Dendritic cell treated with granulocyte-macrophage colony-stimulating factor and Interleukin-4, amounts not matched to agents 40 ng/mL and 50 ng/mL, for 4 days (primary cell): ENCODE measurements around the gene GPR146.

Experiments used
- H3K27ac Mint-ChIP-seq: one replicate; pipeline ENCODE4 v1.8.0; 2022; ENCODE audit warnings: mild to moderate bottlenecking, mixed read lengths
- H3K27me3 Mint-ChIP-seq: one replicate; pipeline ENCODE4 v1.8.0; 2022; ENCODE audit warnings: mild to moderate bottlenecking, mixed read lengths
- H3K36me3 Mint-ChIP-seq: one replicate; pipeline ENCODE4 v1.8.0; 2022; ENCODE audit warnings: low read depth, mixed read lengths
- H3K4me1 Mint-ChIP-seq: one replicate; pipeline ENCODE4 v1.8.0; 2022; ENCODE audit warnings: low read depth, mixed read lengths
- H3K4me3 Mint-ChIP-seq: one replicate; pipeline ENCODE4 v1.8.0; 2022; ENCODE audit warnings: mild to moderate bottlenecking, moderate library complexity, mixed read lengths
- H3K9me3 Mint-ChIP-seq: one replicate; pipeline ENCODE4 v1.8.0; 2022; ENCODE audit warnings: mixed read lengths
- intact Hi-C: fragments of 100-400 bp; cut with micrococcal nuclease; formaldehyde crosslinking; loops from one replicate; pipeline ENCODE4 v1.15.0; 2022

GPR146 gene

DNA sequence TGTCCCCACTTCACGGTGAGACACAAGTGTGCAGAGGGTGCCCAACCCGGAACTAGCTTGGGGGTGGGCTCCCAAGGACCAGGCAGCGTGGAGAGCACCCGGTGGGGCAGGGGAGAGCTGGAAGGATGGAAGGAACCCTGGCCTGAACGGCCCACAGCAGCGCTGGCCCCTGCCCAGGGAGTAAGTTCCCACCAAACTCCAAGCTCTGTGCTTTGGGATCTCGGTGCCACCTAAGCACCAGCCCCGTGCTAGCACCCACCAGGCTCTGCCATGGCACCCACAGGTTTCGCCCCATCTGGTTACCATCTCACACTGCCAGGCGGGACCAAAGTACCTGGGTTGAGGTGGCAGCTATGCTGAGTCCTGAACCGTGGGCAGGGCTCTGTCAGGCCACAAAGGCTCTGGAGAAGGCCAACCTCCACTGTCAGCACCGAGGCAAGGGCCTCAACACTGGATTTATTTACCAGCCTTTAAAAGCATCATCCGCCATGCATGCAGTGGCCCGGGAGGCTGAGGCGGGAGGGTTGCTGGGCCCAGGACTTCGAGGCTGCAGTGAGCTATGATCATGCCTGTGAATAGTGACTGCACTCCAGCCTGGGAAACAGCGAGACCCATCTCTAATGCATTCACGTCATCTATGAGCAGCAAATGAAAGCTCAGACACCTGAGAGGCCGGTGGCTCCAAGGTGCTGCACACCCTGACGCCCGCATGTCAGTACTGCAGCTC is 59.6 kb downstream of the GPR146 start:
- no peaks in the 10 kb centered on the region for H3K9me3 Mint-ChIP-seq
- H3K4me3 Mint-ChIP-seq = no peak overlapping the region
- no peaks in the 10 kb centered on the region for H3K4me1 Mint-ChIP-seq
- H3K27me3 Mint-ChIP-seq = peaks cover 2% of the 10 kb centered on the region
- H3K27ac Mint-ChIP-seq = no peak overlapping the region
- H3K36me3 Mint-ChIP-seq = no peaks in the 10 kb centered on the region
- intact Hi-C loops = no loop called here

DNA sequence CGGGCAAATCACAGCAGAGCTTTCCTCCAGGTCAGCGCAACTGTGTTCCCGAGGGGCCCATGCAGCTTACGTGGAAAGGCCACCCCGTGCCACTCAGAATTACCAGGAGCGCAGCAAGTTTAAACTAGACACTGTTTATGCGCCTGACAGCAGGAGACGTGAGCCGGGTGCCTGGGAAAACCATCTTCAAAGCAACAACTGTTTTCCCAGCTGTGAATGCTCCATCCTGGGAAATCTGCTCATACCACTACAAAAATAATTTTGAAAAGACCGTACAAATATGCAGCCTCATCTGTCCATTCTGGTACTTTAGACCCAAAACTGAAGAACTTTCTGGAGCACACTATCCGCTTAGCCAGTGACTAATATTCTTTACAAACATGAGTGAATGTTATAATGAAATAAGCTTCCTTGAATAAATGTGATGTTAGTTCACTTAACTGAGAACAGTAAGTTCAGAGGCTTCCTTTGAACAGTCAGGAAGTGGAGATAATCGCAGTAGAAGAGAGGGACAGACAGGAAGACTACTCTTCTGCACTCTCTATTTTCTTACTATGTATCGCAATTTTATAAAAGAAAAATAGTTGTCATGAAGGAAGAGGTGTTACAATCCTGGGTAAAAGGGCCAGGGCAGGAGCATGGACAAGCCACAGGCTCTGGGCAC is 60.3 kb downstream of the GPR146 start:
- intact Hi-C loops = no loop called here
- H3K4me3 Mint-ChIP-seq = no peak overlapping the region
- H3K27ac Mint-ChIP-seq = no peak overlapping the region
- H3K9me3 Mint-ChIP-seq = no peaks in the 10 kb centered on the region
- no peaks in the 10 kb centered on the region for H3K4me1 Mint-ChIP-seq
- H3K36me3 Mint-ChIP-seq = no peaks in the 10 kb centered on the region
- H3K27me3 Mint-ChIP-seq = peaks cover 3% of the 10 kb centered on the region

DNA sequence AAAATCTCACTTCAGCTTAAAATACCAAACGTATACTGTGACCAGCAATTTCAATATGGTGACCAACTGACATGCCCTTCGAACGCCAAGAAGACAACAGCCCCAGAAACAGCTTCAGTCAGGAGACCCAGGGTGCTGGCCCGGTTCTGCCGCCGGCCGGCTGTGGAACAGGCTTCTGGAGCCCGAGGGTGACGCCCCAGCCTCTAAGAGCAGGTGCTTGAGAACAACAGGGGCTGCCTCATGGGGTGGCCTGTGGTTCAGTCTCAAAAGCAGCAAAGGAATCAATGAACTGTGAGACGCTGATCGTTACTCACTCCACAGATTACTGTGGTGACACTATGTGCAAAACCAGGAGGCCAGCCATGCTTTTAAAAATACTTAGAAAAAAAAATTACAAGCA is 60.8 kb downstream of the GPR146 start:
- Mint-ChIP-seq H3K27ac (no peak overlapping the region), H3K36me3 (no peaks in the 10 kb centered on the region), H3K4me1 (no peaks in the 10 kb centered on the region)

DNA sequence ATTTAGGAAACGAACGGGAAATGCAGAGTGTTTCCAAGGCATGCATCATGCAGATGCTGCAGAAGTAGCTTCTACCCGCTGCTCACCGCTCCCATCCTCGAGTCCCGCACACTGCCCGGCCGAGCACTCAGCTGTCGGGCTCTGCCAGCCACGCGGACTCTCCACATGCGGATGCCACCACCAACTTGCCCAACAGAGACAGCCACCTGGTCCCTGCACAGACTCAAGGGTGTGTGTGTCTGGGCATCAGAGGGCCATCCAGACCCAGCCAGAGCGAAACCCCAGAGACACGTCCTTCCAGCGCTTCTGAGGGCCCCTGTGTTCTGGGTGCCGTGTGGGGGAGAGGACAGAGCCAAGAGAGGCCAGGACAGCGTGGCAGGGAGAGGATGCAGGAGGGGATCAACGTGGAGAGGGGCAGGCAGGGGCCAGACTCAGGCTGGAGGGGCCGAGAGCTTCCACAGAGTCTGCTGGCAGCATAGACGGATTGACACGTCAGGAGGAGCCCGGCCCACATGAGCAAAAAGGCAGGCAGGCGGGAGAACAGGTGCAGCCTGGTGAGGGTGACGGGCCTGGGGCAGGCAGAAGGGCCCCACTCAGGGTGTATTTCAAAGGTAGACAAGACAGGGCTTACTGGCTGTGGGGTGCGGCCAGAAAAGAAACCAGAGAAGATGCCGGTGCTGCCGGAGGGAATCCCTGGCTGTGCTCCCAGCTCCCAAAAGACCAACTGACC is 61.9 kb downstream of the GPR146 start:
- no peak overlapping the region for H3K4me3 Mint-ChIP-seq
- H3K27ac Mint-ChIP-seq = no peak overlapping the region
- H3K36me3 Mint-ChIP-seq = no peaks in the 10 kb centered on the region
- intact Hi-C loops = no loop called here
- H3K9me3 Mint-ChIP-seq = no peaks in the 10 kb centered on the region
- no peaks in the 10 kb centered on the region for H3K4me1 Mint-ChIP-seq
- H3K27me3 Mint-ChIP-seq = peaks cover 3% of the 10 kb centered on the region

More for the DNA sequence above, 60.8 kb downstream of the GPR146 start:
- intact Hi-C loops = no loop called here
- H3K9me3 Mint-ChIP-seq = no peaks in the 10 kb centered on the region
- peaks cover 3% of the 10 kb centered on the region for H3K27me3 Mint-ChIP-seq
- no peak overlapping the region for H3K4me3 Mint-ChIP-seq

DNA sequence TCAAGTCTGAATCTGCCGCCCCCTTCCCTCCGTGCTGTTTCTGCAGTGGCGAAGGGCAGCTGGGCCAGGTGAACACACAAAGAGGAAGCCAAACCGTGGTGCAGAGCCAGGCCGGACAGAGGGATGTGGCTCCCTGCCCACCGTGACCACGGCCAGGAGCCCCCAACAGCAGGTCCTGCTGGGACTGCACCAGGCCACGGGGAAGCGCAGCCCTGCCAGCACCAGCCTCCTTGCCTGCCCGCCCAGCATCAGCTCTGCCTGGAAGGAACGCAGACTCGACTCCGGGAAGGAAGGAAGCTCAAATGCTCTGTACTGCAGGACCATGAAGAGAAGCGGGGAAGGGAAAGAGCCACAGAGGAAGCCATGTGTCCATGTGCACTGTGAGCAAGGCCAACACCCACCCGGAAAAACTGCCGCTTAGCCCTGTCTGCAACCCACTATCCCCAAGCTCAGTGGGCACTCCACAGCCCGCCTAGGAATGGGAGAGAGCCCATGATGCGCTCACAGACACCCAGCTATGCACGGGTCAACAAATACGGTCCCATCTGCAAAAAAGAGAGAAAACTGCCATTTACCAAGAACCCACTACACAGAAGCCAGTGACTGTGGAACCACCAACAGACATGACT is 62.6 kb downstream of the GPR146 start:
- peaks cover 3% of the 10 kb centered on the region for H3K27me3 Mint-ChIP-seq
- H3K9me3 Mint-ChIP-seq = no peaks in the 10 kb centered on the region
- no peaks in the 10 kb centered on the region for H3K4me1 Mint-ChIP-seq
- no peaks in the 10 kb centered on the region for H3K36me3 Mint-ChIP-seq
- intact Hi-C loops = no loop called here
- no peak overlapping the region for H3K4me3 Mint-ChIP-seq
- H3K27ac Mint-ChIP-seq = no peak overlapping the region

DNA sequence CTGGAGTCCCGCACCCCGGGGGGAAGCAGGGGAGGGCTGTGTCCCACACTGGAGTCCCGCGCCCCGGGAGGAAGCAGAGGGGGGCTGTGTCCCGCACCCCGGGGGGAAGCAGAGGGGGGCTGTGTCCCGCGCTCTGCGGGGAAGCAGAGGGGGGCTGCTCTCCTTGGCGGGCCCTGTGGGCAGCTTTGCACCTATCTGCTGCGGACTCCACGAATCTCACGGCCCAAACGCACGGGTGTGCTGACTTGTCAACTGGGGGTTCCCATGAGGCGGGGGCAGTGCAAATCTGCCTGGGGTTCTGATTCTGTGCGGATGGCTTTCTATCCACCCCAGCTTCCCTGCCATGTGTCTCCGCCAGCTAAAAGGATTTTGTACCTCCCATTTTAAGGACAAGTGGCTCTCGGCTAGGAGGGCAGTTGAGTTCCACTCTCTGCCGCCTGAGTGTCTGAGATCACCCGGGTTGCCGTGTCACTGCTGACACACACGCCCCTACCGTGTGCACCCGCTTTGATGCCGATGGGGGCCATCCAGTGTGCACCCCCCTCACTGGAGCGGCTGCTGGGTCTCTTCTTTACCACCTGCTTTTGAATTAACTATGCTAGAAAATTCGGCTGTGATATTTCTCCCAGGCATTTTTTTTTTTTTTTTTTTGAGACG is 64.0 kb downstream of the GPR146 start:
- Mint-ChIP-seq H3K27me3 (peaks cover 3% of the 10 kb centered on the region), H3K9me3 (no peaks in the 10 kb centered on the region), H3K4me1 (no peaks in the 10 kb centered on the region), H3K27ac (no peak overlapping the region), H3K36me3 (no peaks in the 10 kb centered on the region), H3K4me3 (no peak overlapping the region)
- intact Hi-C loops = no loop called here
